GM12801 (cell line): ENCODE measurements around the gene IL6R.

ENCODE experiments used
- TF ChIP-seq, protein P1 (sequence below): IDR thresholded peaks from one replicate; pipeline ENCODE4 v1.5.1; 2011; ENCODE audit warnings: control low read depth; ENCODE audit not compliant: insufficient read length; ENCODE audit errors: extremely low read depth

The IL6R gene

DNA sequence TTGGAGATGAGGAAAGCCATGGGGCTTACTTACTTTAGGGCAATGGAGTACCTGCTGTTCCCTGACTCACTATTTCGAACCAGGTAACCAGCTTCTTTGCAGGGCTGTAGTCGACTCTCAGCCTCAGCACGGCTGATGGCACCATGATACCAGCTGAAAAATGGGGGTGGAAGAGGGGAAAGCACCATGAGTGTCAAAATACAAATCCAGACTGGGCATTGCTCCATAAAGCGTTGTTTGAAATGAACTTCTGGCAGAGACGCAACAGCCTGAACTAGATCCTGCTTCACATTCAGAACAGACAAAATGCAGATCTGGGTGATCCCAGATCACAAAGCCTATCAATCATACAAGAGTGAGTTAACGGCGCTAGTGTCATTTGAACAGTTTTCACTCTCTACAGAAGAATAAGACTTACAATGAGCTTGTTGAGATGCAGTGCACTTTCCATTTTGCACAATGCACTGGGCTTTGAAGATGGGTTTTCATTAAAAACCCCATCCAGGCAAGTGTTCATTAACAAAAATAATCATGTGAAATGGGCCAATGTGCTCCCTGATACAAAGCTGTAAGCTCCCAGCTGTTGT is 80.9 kb downstream of the IL6R start:
- TF ChIP-seq, protein P1, sequence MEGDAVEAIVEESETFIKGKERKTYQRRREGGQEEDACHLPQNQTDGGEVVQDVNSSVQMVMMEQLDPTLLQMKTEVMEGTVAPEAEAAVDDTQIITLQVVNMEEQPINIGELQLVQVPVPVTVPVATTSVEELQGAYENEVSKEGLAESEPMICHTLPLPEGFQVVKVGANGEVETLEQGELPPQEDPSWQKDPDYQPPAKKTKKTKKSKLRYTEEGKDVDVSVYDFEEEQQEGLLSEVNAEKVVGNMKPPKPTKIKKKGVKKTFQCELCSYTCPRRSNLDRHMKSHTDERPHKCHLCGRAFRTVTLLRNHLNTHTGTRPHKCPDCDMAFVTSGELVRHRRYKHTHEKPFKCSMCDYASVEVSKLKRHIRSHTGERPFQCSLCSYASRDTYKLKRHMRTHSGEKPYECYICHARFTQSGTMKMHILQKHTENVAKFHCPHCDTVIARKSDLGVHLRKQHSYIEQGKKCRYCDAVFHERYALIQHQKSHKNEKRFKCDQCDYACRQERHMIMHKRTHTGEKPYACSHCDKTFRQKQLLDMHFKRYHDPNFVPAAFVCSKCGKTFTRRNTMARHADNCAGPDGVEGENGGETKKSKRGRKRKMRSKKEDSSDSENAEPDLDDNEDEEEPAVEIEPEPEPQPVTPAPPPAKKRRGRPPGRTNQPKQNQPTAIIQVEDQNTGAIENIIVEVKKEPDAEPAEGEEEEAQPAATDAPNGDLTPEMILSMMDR: no peak

DNA sequence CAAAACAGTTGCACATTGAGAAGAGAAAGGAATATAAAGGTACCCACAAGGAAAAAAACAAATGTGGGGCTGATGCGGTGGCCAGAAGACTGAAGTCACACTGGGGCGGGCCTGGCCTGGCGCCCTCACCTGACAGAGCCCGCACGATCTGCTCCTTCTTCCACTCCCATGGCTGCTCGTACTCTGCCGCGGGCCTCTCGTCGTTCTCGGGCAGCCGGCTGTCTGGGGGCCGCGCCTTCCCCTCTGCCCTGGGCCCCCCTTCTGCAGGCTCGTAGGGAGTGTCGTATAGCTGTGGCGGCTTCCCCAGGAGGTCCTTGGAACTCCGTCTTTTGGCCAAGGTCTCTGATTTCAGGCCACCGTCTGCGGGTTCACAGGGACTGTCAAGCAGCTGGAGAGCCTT is 83.8 kb downstream of the IL6R start:
- TF ChIP-seq, protein P1: no peak

DNA sequence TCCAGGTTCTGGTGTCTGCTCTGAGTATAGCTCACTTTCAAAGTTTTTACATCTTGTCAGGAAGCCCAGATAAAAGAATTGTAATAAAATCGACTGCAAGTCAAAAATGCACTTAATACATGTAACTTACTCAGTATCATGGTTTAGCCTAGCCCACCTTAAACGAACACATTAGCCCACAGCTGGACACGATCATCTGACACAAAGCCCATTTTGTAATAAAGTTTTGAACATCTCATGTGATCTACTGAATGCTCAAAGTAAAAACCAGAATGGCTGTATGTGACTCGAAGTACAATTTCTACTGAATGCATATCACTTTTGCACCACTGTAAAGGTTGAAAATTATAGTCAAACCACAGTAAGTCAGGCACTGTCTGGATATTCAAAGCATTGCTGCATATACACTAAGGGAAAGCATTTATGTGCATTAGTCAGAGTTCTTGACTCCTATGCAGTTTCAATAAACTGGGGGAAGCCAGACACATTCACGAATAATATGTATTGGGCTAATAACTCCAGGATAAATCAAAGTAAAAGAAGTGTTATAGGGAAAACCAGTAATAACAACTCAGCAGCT is 84.6 kb downstream of the IL6R start:
- TF ChIP-seq, protein P1: no peak

DNA sequence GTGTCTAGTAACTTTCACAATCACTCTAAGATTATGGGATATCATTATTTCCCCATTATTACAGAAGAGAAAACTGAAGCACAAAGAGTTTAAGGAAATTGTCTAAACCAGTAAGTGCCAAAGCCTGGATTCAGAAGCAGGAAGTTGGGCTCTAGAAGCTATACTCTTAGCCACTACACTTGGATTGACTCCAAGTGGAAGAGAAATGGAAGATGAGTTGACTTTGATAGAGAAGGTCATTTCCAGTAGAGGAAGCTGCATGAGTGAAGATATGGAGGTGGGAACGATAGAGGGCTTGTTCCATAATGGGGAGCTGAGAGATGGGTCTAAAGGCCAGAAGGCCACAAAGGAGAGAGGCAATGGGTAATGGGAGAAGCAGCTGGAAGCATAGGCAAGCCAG is 85.2 kb downstream of the IL6R start:
- TF ChIP-seq, protein P1: no peak

DNA sequence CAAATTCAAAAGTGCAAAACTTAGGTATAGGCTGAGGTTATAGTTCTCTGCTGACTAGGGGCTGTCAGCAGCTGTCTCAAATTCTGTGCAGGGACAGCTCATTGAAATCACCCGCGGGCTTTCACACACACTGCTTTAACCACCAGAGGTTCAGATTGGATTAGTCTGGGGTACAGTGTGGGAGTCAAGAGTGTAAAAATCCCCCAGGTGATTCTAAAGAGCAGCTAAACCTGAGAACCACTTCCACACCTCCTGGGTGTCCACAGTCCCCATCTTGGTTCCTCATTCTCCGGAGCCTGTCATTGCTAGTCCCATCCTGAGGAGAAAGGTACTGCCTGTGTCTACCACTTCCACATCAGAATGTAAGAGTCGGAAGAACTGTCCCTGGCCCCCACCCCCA is 87.0 kb downstream of the IL6R start:
- TF ChIP-seq, protein P1: no peak

DNA sequence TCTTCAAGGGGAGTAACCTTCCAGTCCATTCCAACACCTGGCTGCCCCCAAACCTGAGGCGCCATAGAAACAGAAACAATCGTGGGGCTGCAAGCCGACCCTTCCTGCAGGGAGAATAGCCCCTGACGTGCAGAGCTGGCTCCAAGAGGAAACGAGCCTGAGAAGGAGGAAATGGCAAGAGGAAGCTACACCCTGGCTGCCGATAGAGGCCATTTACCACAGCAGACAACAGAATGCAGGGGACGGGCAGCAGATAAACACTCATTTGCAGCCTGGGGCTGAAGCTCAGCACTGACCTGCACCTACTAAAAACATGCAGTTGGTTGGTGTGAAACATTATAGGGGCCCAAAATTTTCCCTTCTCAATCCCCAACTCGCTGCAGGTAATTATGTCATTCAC is 88.1 kb downstream of the IL6R start:
- TF ChIP-seq, protein P1: no peak

DNA sequence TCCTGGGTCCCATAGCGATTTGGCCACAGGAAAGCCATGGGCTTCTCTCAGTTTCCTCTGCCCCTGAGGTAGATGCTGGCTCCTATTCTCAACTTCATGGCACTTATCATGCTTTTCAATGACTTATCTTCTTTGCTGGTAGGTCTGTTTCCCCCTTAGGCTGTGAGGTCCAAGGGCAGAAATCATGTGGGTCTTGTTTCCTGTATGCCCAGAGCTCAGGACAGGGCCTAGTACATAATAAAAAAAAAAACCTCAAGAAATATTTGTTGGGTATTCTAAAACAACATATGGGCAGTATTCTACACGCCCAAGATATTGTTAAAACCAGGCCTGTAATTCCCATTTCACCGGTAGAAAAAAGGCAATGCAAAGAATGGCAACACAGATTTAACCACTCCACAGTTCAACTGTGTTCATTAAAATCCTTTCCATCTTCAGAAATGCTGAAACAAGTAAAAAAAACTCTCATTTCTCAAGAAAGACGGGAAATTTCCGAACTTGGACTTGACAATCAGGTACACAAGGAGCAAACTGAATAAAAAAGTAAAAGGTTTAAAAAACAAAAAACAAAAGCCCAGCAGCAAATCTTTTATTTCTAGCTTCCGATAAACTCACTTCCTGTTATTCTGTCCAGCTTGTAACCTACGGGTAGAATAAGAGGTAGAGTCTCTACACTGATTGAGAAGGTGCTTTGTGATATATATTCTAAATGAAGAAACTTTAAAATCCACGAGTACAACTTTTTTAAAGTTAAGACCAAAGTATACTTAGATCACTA is 90.5 kb downstream of the IL6R start:
- TF ChIP-seq, protein P1: no peak
